SHP77 treated with DMSO at 0.1 percent for 48 hours (cell line): ENCODE data around the gene ATXN7L2.

Experiments
- DNase-seq: peaks from one replicate; lab custom pipeline; 2025; lab: John Stamatoyannopoulos, UW

The ATXN7L2 gene

GRCh38 chr1:109475261-109475660, 8.4 kb upstream of the ATXN7L2 start:
- DNase-seq: no peak

- DNase-seq: no peak
These were observed 6.9 kb upstream of the ATXN7L2 start for GRCh38 chr1:109476825-109477224.

- no peak for DNase-seq
These were observed 5.9 kb upstream of the ATXN7L2 start for GRCh38 chr1:109477821-109478220.

GRCh38 chr1:109478806-109479205, 4.9 kb upstream of the ATXN7L2 start:
- DNase-seq: no peak

GRCh38 chr1:109479311-109479710, 4.4 kb upstream of the ATXN7L2 start:
- no peak for DNase-seq

- DNase-seq: no peak
These were observed 3.8 kb upstream of the ATXN7L2 start for GRCh38 chr1:109479901-109480300.

- no peak for DNase-seq
These were observed 2.1 kb upstream of the ATXN7L2 start for GRCh38 chr1:109481646-109482045.

GRCh38 chr1:109482242-109482641, 1.5 kb upstream of the ATXN7L2 start:
- DNase-seq: no peak

- no peak for DNase-seq
These were observed 674 bp upstream of the ATXN7L2 start for GRCh38 chr1:109482791-109483671.

- no peak for DNase-seq
These were observed 842 bp downstream of the ATXN7L2 start for GRCh38 chr1:109484519-109484975.

- no peak for DNase-seq
These were observed 1.3 kb downstream of the ATXN7L2 start for GRCh38 chr1:109485001-109485400.

GRCh38 chr1:109487261-109487660, 3.6 kb downstream of the ATXN7L2 start:
- DNase-seq: no peak

- DNase-seq: no peak
These were observed 4.5 kb downstream of the ATXN7L2 start for GRCh38 chr1:109488201-109488600.

GRCh38 chr1:109488696-109489095, 5.0 kb downstream of the ATXN7L2 start:
- no peak for DNase-seq

- peak; percentile 8 for DNase-seq
These were observed 6.6 kb downstream of the ATXN7L2 start for GRCh38 chr1:109490029-109490933.

GRCh38 chr1:109490934-109491302, 7.2 kb downstream of the ATXN7L2 start:
- no peak for DNase-seq

- DNase-seq: no peak
These were observed 7.7 kb downstream of the ATXN7L2 start for GRCh38 chr1:109491372-109491771.

GRCh38 chr1:109492779-109493178, 9.1 kb downstream of the ATXN7L2 start:
- DNase-seq: no peak

GRCh38 chr1:109493227-109493626, 9.5 kb downstream of the ATXN7L2 start:
- no peak for DNase-seq

GRCh38 chr1:109493805-109494539, 10.3 kb downstream of the ATXN7L2 start, which contains the start of gene CYB561D1:
Gene CYB561D1, plus strand, starts transcription at chr1:109494094. Its CDS starts 46 bp downstream, at chr1:109494140.
- DNase-seq: peak; percentile 65

GRCh38 chr1:109495738-109496137, 12.0 kb downstream of the ATXN7L2 start:
- no peak for DNase-seq
